Measurements from ENCODE around the gene PPP2R1B. TPM values are rescaled to one million over a fixed set of nuclear protein-coding genes. Genes with fewer than 3 reads are reported as not detected.

The PPP2R1B gene
- total RNA-seq, 3 donors from 2014 or later: 57.3 to 66.8 (median 59.0) TPM

DNA sequence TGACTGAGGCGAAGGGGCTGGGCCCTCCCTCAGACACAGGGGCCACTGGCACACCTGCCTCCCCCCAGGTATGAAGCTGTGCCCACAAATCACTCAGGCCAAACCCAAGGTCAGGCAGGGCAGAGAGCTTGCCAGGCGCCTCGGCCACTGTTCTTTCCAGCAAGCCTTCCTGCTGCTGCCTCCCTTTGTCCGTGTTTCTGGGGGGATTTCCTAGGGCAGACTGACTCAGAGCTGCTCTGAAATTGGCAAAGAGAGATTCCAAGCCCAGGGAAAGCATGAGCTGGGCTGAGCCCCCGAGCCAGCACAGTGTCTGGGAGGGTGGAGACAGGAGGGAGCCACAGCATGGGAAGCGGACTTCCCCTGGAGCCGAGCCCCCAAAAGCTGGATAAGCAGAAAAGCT lies 33.2 kb downstream of the PPP2R1B start:
- Mint-ChIP-seq H3K4me1 (ENCODE audit: low read depth) (peaks cover 10% of the 10 kb centered on the region), H3K27me3 (ENCODE audit: low read depth) (no peaks in the 10 kb centered on the region), H3K36me3 (ENCODE audit: insufficient read depth) (peaks cover 3% of the 10 kb centered on the region), H3K9me3 (no peaks in the 10 kb centered on the region), H3K4me3 (no peak overlapping the region)
- DNase-seq (no peak), ATAC-seq (no peak)

DNA sequence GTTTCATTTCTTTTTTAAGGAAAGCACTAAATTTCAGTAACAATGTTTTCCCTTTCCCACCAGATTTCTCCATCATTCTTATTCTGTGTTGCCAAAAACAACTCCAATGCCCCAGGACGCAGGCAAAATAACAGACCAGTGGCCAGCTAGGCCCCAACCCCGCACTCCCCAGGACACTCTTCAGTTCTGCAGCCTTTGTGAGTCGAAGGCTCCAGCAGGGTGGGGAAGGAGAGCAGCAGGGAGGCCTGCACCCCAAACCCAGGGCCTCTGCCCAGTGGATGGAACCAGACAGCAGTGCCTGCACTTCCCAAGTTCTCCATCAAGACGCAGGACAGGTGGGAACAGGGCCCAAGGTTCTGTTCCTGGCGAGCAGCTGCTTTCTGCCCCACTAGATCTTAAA lies 34.4 kb downstream of the PPP2R1B start:
- no peak overlapping the region for H3K4me3 Mint-ChIP-seq
- H3K36me3 Mint-ChIP-seq (ENCODE audit: insufficient read depth): no peaks in the 10 kb centered on the region

DNA sequence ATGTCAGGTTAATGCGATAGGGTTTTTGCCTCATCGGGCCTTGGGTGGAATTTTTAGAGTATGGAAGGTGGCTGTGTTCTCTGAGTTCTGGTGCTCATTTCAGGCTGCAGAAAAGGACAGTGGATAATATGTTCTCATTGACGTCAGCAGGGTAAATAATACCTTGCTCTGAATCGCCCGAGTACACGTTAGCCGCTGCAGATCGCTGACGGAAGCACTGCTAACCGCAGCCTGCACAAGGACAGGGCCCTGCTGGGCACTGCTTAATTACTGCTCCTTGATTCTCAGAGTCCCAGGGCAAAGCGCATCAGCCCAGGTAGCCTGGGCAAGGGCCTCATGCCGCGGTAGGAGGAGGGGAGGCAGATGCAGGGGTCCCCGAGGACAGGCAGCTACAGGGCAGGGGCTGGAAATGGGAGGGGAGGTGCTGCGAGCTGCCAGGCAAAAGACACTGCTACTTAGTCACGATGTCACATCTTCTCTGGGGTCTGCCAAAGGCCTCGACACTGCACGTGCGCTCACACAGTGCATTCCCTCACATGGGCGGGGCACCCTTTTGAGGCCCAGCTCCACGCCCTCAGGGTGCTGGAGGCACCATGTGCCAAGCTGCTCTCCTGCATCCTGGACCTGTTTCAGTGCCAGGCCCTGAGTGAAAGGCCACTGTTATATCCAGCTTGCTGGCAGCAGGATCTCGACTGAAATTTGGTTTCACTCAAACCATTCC lies 35.2 kb downstream of the PPP2R1B start:
- Mint-ChIP-seq H3K4me1 (ENCODE audit: low read depth) (peaks cover 5% of the 10 kb centered on the region), H3K27me3 (ENCODE audit: low read depth) (no peaks in the 10 kb centered on the region), H3K36me3 (ENCODE audit: insufficient read depth) (no peaks in the 10 kb centered on the region), H3K4me3 (no peak overlapping the region), H3K9me3 (no peaks in the 10 kb centered on the region)
- no peak for DNase-seq
- ATAC-seq: no peak

More for the DNA sequence above, 34.4 kb downstream of the PPP2R1B start:
- H3K9me3 Mint-ChIP-seq: no peaks in the 10 kb centered on the region
- DNase-seq: no peak
- H3K27me3 Mint-ChIP-seq (ENCODE audit: low read depth): no peaks in the 10 kb centered on the region
- ATAC-seq: no peak
- peaks cover 9% of the 10 kb centered on the region for H3K4me1 Mint-ChIP-seq (ENCODE audit: low read depth)

DNA sequence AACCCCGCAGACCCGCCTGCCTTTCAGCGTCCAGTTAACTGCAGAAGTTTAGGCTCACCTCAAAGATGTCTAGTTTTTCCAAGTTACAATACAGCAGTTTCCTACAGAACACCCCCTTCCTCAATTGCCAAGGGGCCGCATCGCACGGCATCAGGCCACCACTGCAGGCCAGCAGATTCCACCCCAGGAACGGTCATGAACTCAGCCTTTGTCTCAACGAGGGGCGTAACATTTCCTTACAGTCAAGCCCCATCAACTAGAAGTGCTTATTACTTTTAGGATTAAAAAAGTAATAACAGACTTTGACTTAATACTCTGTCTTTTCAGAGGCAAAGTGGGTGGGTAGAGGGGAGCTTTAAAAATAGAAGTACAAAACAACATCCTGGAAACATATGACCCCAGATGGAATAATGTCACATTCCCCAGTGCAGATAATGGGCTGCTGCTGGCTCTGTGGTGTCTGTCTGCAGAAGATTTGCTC lies 36.3 kb downstream of the PPP2R1B start:
- no peak for ATAC-seq
- DNase-seq: no peak
- H3K27me3 Mint-ChIP-seq (ENCODE audit: low read depth): no peaks in the 10 kb centered on the region
- no peaks in the 10 kb centered on the region for H3K4me1 Mint-ChIP-seq (ENCODE audit: low read depth)
- no peaks in the 10 kb centered on the region for H3K36me3 Mint-ChIP-seq (ENCODE audit: insufficient read depth)
- H3K4me3 Mint-ChIP-seq: no peak overlapping the region
- no peaks in the 10 kb centered on the region for H3K9me3 Mint-ChIP-seq

DNA sequence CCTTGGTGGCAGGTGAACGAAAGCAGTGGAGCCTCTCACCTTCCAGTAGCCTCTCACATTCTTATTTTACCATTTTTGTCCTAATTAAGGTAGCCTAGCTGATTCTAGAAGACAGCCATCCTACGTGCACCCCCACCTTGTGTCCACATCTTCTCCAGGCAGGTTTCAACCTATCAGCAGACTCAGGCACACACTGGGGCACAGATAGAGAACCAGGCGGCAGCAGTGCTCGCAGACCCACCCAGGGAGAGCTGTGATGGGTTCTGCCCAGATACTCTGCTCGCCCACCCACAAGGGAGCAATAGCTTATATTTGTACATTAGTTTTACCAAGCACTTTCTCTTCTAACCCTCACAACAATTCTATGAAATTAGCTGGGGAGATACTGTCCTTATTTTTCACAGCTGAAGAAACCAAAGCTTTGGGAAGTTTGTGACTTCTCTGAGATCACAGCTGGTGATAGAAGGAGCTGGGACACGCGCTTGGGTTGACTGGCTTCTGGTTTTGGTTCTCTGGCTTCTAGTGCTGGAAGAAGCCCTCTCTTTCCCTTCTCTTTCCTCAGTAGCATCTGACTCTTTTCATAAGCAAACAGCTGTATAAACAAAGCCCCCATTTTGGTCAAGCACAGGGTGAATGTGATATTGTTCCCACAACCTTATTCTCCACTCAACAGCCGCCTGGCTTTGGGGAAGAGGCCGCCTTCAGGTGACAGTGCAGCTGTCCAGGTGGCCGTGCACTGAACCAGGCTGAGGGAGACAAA lies 36.9 kb downstream of the PPP2R1B start:
- Mint-ChIP-seq H3K4me1 (ENCODE audit: low read depth) (no peaks in the 10 kb centered on the region), H3K27me3 (ENCODE audit: low read depth) (no peaks in the 10 kb centered on the region), H3K36me3 (ENCODE audit: insufficient read depth) (no peaks in the 10 kb centered on the region), H3K4me3 (no peak overlapping the region), H3K9me3 (no peaks in the 10 kb centered on the region)
- DNase-seq: no peak
- no peak for ATAC-seq

DNA sequence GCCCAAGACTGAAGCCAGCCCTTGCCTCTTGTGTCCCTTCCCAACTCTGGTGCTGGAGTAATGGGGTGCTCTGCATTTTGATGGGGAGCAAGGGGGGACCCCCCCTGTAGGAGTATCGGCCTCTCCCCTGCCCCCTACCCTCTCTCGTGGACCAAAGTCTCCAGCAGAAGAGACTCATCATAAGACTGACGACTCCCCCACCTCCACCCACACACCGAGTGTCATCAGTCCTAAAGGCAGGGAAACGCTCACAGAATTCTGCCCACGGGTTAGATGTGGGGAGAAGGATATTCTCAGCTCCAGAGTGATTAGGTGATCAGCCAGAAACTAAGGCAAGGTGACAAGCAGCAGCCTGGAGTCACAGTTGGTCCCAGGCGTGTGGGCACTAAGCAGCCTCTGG lies 38.8 kb downstream of the PPP2R1B start:
- no peak for DNase-seq
- H3K4me3 Mint-ChIP-seq: no peak overlapping the region

DNA sequence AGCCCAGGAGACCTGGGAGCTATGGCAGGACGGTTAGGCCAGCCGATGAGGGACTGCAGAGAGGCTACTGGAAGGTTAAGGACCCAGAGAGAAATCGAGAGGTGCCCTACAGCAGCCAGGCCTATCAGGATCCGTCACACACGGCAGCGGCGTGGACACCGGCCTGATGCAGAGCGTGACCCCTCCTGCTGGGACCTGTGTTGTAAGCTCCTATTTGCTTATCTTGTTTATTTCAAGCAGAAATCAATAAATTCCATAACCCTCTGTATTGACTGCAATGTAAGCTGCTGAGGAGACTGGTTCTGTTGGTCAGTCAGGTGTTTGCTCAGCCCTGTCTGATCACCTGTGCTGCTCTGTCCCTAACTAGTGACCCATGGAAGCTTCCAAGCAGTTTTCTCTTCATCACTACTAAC lies 39.9 kb downstream of the PPP2R1B start:
- H3K27me3 Mint-ChIP-seq (ENCODE audit: low read depth): no peaks in the 10 kb centered on the region
- no peaks in the 10 kb centered on the region for H3K9me3 Mint-ChIP-seq
- no peaks in the 10 kb centered on the region for H3K4me1 Mint-ChIP-seq (ENCODE audit: low read depth)
- no peak for ATAC-seq
- no peak for DNase-seq
- no peak overlapping the region for H3K4me3 Mint-ChIP-seq
- peaks cover 11% of the 10 kb centered on the region for H3K36me3 Mint-ChIP-seq (ENCODE audit: insufficient read depth)

More for the DNA sequence above, 38.8 kb downstream of the PPP2R1B start:
- H3K27me3 Mint-ChIP-seq (ENCODE audit: low read depth): no peaks in the 10 kb centered on the region
- ATAC-seq: no peak
- H3K4me1 Mint-ChIP-seq (ENCODE audit: low read depth): no peaks in the 10 kb centered on the region
- peaks cover 6% of the 10 kb centered on the region for H3K36me3 Mint-ChIP-seq (ENCODE audit: insufficient read depth)
- H3K9me3 Mint-ChIP-seq: no peaks in the 10 kb centered on the region

DNA sequence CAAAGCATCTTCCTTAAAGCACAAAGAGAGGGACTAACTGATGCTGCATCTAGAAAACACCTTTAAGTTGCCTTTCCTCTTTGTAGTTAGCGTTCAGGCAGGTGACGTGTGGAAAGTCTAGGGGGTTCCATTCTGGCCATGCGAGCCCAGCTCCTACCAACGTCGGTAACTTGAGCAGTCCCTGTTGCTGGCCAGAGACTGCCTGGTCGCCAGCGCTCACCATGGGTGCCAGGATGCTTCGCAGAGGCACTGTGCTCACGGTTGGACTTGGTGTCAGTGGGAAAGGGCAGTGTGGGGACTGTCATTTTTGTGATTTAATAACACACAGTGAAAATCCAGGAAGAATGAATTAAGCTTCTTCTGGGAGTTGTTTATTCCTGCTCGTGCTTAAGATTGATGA lies 40.6 kb downstream of the PPP2R1B start:
- no peak overlapping the region for H3K4me3 Mint-ChIP-seq
- H3K36me3 Mint-ChIP-seq (ENCODE audit: insufficient read depth): peaks cover 17% of the 10 kb centered on the region
- no peaks in the 10 kb centered on the region for H3K4me1 Mint-ChIP-seq (ENCODE audit: low read depth)
- H3K9me3 Mint-ChIP-seq: no peaks in the 10 kb centered on the region
- no peak for DNase-seq
- ATAC-seq: no peak
- H3K27me3 Mint-ChIP-seq (ENCODE audit: low read depth): no peaks in the 10 kb centered on the region

DNA sequence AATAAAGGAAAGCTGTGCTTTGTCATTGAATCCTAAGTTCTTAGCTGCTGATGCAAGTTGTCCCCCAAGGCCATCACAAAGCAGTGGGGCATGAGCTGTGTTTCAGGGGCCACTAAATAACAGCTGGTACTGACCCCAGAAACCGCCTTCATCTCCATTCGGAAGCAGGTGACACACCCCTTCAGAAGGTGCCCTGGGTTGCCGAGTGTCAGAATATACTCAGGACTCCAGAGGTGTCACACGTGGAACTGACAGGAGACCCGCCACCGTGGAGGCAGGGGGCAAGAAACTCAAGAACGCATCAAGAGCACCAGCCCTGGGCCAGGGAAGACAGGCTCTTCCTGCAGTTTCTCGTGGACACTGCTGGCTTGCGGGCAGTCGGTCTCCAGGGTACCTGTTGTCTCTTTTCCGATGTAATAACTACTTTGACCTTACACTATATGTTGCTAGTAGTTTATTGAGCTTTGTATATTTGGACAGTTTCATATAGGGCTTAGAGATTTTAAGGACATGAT lies 41.5 kb downstream of the PPP2R1B start:
- Mint-ChIP-seq H3K9me3 (no peaks in the 10 kb centered on the region), H3K27me3 (ENCODE audit: low read depth) (no peaks in the 10 kb centered on the region), H3K4me1 (ENCODE audit: low read depth) (no peaks in the 10 kb centered on the region), H3K36me3 (ENCODE audit: insufficient read depth) (peaks cover 23% of the 10 kb centered on the region), H3K4me3 (no peak overlapping the region)
- DNase-seq: no peak
- ATAC-seq: no peak

DNA sequence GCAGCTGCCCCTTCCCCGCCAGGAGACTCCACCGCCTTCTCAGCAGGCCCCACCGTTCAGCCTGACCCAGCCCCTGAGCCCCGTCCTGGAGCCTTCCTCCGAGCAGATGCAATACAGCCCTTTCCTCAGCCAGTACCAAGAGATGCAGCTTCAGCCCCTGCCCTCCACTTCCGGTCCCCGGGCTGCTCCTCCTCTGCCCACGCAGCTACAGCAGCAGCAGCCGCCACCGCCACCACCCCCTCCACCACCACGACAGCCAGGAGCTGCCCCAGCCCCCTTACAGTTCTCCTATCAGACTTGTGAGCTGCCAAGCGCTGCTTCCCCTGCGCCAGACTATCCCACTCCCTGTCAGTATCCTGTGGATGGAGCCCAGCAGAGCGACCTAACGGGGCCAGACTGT lies 42.6 kb downstream of the PPP2R1B start:
- H3K4me1 Mint-ChIP-seq (ENCODE audit: low read depth): no peaks in the 10 kb centered on the region
- H3K27me3 Mint-ChIP-seq (ENCODE audit: low read depth): no peaks in the 10 kb centered on the region
- ATAC-seq: no peak
- H3K9me3 Mint-ChIP-seq: no peaks in the 10 kb centered on the region
- DNase-seq: no peak
- no peak overlapping the region for H3K4me3 Mint-ChIP-seq
- peaks cover 30% of the 10 kb centered on the region for H3K36me3 Mint-ChIP-seq (ENCODE audit: insufficient read depth)

DNA sequence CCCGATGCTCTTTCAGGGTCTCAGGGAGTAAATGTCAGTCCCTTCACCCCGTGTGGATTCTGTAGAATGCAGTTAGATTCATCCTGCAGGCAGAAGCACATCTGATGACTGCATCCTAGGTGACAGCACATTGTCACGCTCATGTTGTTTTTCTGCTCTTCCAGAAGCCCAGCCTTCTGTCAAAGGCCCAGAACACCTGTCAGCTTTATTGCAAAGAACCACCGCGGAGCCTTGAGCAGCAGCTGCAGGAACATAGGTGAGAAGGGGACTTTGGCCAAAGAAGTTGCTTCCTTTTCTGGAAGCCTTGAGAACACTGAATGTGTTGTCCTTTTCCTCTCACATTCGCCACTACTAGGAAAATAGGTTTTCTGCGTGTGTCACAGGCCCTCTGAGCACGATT lies 43.7 kb downstream of the PPP2R1B start:
- Mint-ChIP-seq H3K36me3 (ENCODE audit: insufficient read depth) (peaks cover 34% of the 10 kb centered on the region), H3K27me3 (ENCODE audit: low read depth) (no peaks in the 10 kb centered on the region), H3K9me3 (no peaks in the 10 kb centered on the region), H3K4me1 (ENCODE audit: low read depth) (no peaks in the 10 kb centered on the region), H3K4me3 (no peak overlapping the region)
- no peak for ATAC-seq
- no peak for DNase-seq

DNA sequence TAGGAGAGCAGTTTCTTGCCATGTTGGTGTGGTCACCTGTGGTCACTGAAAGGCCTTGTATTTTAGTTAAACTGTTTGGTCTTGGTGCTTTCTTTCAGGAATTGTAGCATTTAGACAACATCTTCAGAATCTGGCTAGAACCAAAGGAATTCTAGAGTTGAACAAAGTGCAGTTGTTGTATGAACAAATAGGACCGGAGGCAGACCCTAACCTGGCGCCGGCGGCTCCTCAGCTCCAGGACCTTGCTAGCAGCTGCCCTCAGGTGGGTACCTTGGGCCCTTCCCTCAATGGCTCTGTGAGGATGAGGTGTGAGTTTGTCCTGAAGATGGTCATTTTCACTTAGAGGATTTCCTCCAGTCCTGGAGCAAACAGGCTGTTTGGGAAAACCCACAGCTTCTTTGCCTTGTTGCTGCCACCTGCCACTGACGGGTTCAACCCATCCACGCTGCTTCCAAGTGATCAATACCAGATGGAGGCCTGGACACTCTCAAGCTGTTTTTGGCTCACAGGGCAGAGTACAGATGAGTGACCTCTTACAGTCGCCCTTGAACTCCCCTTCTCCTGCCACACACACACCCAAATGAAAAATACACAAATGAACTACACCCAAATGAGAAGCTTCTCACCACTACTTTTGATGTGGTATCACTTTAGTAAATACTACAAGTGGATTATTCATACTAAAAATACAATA lies 45.2 kb downstream of the PPP2R1B start:
- H3K4me1 Mint-ChIP-seq (ENCODE audit: low read depth): peaks cover 2% of the 10 kb centered on the region
- no peaks in the 10 kb centered on the region for H3K27me3 Mint-ChIP-seq (ENCODE audit: low read depth)
- DNase-seq (no peak), ATAC-seq (no peak)
- no peaks in the 10 kb centered on the region for H3K9me3 Mint-ChIP-seq
- no peak overlapping the region for H3K4me3 Mint-ChIP-seq
- peaks cover 37% of the 10 kb centered on the region for H3K36me3 Mint-ChIP-seq (ENCODE audit: insufficient read depth)

DNA sequence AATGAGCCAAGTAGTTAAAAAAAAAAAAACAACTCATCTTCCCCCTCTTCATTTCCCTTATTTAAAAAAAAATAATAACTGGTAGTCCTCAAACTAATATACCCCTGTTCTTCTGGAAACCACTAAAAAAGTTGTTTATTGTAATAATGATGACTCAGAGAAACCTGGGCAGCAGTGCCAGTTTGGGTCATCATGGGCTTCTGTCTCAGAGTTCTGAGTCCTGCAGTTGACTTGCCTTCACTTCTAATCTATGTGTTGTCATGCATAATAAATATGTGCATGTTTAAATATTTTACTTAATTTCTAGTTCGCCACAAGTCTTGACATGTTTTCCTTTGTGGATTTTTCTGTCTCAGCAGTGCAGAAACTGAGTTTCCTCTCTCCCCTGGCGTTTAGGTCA lies 46.8 kb downstream of the PPP2R1B start:
- Mint-ChIP-seq H3K36me3 (ENCODE audit: insufficient read depth) (peaks cover 44% of the 10 kb centered on the region), H3K4me1 (ENCODE audit: low read depth) (peaks cover 4% of the 10 kb centered on the region), H3K4me3 (no peak overlapping the region), H3K27me3 (ENCODE audit: low read depth) (no peaks in the 10 kb centered on the region), H3K9me3 (no peaks in the 10 kb centered on the region)
- ATAC-seq (no peak), DNase-seq (no peak)

DNA sequence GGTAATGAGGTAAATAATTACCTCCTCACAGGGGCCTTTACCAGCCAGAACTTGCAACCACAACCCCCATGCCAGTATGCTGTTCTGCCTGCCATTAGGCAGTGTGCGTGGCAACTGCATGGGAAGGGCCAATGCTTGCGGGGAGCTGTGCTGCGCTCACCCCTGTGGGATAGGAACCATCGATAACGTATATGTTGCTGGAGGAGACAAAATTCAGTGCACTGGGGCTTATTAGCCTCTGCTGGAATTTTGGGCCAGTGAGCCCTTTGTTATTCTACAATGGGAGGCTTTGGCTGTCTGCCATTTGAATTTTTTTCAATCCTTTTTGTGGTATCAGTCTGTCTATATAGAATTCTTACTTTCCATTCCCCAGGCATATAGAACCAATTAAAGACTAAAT lies 47.3 kb downstream of the PPP2R1B start:
- H3K27me3 Mint-ChIP-seq (ENCODE audit: low read depth): no peaks in the 10 kb centered on the region
- no peak for ATAC-seq
- peaks cover 49% of the 10 kb centered on the region for H3K36me3 Mint-ChIP-seq (ENCODE audit: insufficient read depth)
- no peak for DNase-seq
- H3K4me1 Mint-ChIP-seq (ENCODE audit: low read depth): peaks cover 5% of the 10 kb centered on the region
- H3K4me3 Mint-ChIP-seq: no peak overlapping the region
- no peaks in the 10 kb centered on the region for H3K9me3 Mint-ChIP-seq

Measured in activated T-cell treated with anti-CD3 and anti-CD28 coated beads, Interleukin-2, amount 50 U/mL, for 4 hours (primary cell).